Cardiac fibroblast (primary cell): ENCODE measurements around the gene MPND.

ENCODE experiments used
- DNase-seq, 2 donors: peaks; one replicate each; pipeline versions ENCODE4 v3.0.0 to v3.0.0-alpha.2; 2010; ENCODE audit warnings: low read depth in 2 of 2
- H3K4me3 ChIP-seq, 2 donors: replicated peaks in 1 of 2; 1 replicate in 1 of 2; 2 replicates in 1 of 2; pipeline ENCODE4 v1.5.1; 2011; ENCODE audit warnings: low read depth in 2 of 2, low read length in 2 of 2, mild to moderate bottlenecking in 2 of 2, moderate library complexity in 1 of 2
- TF ChIP-seq, protein P1 (sequence below): IDR thresholded peaks from one replicate; pipeline ENCODE4 v1.5.1; 2011; ENCODE audit warnings: low read depth, mild to moderate bottlenecking, low read length, inconsistent platforms

Gene MPND

DNA sequence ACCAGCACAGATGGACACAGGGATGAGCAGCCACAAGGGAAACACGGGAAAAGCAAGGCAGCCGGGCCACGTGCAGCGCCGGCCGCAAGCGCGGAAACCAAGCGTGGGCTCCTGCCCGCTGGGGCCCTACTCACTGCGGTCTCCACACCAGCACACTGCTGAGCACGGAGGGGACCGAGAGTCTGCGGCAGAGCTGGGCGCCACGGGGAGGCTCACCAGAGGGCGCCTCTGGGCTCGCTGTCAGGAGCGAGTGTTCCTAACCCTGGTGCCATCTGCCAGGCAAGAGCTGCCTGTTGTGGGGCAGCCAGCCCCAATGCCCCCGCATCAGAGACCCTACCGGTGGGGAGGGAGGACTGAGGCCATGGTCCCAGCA is 26.5 kb downstream of the MPND start:
- TF ChIP-seq, protein P1, sequence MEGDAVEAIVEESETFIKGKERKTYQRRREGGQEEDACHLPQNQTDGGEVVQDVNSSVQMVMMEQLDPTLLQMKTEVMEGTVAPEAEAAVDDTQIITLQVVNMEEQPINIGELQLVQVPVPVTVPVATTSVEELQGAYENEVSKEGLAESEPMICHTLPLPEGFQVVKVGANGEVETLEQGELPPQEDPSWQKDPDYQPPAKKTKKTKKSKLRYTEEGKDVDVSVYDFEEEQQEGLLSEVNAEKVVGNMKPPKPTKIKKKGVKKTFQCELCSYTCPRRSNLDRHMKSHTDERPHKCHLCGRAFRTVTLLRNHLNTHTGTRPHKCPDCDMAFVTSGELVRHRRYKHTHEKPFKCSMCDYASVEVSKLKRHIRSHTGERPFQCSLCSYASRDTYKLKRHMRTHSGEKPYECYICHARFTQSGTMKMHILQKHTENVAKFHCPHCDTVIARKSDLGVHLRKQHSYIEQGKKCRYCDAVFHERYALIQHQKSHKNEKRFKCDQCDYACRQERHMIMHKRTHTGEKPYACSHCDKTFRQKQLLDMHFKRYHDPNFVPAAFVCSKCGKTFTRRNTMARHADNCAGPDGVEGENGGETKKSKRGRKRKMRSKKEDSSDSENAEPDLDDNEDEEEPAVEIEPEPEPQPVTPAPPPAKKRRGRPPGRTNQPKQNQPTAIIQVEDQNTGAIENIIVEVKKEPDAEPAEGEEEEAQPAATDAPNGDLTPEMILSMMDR: peak; percentile 4
- no peak overlapping the region for H3K4me3 ChIP-seq
- no peak for DNase-seq

DNA sequence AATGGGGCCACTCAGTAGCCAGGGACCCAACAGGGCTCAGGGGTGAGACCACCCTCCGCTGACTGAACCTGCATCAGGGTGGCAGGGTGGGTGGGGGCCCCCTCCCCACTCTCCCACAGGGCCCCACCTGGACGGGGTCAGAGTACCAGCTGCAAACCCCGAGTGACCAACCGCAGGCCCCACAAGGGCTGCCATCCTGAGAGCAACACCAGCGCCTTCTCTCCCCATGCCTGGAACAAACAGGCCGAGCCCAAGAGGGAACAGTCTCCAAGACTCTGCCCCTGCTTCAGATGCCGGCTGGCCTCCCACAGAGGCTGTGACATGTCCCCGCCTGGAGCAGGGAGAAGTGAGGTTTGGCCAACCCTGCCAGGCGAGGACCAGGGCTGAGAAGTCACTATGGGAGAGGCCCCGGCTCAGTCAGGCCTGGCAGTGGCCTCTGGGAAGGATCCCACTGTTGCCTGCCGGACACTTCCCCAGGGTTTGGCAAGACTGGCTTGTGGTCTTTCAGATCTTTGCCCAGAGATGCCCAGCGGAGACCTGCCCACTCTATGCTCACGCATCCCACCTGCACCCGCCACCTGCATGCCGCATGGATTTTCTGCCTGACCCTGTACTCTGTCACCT is 27.2 kb downstream of the MPND start:
- no peak overlapping the region for H3K4me3 ChIP-seq
- TF ChIP-seq, protein P1: no peak
- DNase-seq: no peak

DNA sequence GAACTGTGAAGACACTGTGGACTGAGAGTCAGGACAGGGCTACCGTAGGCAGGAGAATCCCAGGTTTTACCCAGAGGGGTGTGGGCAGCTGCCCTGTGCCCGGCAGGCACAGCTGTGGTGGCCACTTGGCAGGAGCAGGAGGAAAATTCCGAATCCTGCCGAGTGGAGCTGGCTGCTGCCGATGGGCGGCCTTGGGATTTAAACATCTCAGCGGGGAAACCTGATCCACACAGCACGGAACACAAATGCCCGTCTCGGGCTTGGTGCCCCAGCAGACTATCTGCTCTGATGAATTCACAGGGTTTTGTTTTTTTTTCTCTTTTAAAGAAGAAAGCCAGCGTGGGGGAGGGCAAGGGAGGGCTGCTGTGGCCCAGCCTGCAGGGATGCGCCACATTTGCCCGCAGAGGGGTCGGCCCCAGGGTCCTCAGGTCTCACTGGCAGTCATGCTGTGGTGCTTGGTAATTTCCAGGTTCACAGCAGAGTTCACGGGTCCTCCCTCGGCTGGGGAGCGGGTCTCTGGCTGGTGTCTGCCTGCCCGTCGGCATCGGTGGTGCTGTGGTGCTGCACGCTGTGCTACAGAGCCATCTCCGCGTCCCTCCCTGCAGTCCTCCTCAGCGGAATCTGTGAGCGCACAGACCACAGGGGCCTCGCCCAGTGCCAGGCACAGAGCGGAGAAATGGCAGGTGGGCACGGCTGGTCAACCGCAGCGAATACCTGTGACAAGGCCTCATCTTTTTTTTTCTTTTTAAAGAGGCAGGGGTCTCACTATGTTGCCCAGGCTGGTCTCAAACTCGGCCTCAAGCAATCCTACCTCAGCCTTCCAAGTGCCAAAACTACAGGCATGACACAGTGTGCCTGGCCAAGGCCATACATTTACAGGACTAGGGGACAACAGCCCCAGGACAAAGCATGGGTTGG is 28.1 kb downstream of the MPND start:
- no peak for DNase-seq
- no peak overlapping the region for H3K4me3 ChIP-seq
- TF ChIP-seq, protein P1: no peak

DNA sequence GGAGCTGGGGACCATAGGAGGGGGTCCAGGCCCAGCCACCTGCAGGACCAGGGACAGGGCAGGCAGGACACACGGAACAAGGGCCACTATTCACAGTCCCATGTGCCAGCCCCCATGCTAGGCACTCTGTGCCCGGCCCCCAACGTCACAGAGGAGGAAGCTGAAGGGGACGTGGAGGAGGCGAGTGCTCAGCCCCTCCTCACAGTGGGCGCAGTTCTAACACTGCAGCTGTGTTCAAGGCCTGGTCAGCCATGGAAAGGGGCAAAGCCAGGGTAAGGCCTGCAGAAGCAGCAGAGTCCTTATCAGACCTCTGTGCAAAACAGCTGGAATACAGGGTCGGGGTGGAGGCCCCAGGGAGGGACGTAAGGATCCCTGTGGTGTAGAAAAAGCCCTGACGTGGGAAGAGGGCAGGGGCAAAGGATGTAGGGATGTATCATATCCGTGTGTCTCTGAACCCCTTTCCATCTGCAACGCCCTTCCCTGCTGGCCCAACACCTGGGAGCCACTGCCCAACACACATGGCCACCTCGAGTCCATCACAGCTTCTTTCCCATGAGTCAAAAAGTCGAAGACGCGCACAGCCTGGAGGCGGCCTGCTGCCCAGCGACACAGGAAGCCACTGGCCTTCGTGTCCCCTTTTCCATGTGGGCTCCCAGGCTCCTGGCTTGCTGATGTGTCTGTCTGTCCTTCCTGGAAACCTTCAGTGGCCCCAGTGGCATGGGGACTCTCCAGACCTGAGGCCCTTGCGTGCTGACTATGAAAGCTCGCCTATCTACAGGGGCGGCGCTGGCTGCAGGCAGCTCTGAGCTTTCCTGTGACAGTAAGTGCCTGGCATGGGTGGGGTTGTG is 29.0 kb downstream of the MPND start:
- DNase-seq: no peak

DNA sequence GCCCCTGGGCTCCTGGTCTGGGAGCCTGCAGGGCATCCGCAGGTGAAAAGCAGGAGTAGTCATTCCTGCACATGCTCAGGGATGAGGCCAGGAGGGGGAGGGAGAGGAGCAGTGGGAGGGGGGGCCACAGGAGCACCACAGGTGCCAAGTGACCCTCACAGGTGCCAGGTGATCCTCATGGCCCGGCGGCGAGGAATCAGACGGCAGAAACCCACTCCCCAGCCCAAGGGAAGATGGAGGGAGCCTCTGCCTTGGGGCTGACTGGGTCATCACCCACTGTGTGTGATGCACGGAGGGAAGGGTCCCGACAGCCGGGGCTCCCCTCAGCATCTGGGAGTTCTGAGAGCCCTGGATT is 29.6 kb downstream of the MPND start:
- TF ChIP-seq, protein P1: no peak
- DNase-seq: no peak

More for the DNA sequence above, 29.0 kb downstream of the MPND start:
- H3K4me3 ChIP-seq: no peak overlapping the region
- TF ChIP-seq, protein P1: no peak

DNA sequence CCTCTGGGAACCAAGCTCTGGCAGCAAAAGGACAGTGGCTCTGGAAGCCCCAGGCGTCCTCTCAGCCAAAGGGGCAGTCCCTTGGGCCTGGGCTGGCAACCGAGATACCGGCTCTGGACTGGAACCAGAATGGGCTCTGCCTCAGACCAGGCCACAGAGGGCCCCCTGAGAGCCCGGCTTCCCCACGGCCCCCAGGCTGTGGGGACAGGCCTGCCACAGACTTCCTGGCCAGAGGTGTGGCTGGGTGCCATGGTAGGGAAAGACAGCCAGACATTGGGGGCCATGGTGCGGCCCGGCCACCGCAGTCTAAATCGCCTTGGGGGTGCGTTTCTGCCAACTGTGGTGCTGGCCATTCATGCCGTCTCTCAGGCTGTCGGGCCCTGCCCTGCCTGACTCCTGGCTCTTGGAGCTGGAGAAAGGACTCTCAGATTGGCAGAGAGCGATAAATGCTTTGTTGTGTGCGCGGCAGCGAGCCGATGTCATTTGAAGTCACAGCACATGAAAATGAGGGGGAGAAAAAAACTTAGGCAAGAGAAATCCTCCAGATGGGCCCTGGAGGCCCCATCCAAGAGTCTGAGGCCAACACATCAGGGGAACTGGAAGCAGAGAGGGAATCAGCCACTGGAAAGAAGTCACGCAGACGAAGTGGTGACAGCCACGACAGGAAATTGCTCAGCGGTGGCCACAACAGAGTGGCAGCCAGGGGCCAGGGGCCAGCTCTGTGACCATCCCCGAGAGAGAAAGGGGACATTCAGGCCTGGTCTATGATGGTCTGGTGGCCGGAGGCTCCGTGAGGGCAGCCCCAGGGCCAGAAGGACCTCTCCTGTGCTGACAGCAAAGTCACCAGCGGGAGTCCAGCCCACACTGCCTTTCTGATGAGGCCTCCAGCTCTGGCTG is 30.5 kb downstream of the MPND start:
- TF ChIP-seq, protein P1: no peak
- peak; percentile 46 to 50 for DNase-seq
- H3K4me3 ChIP-seq: no peak overlapping the region

More for the DNA sequence above, 29.6 kb downstream of the MPND start:
- H3K4me3 ChIP-seq: no peak overlapping the region
